ENCODE measurements around the gene MAP3K7.

The MAP3K7 gene

GRCh38 chr6:90604546-90604945, 17.7 kb upstream of the MAP3K7 start:
- Histone ChIP-seq H3K27me3 (ENCODE audit: control insufficient read depth, insufficient read depth, low read length, poor library complexity, severe bottlenecking) (peaks cover under 1% of the 10 kb centered on the region), H3K36me3 (ENCODE audit: control insufficient read depth, insufficient read depth, low read length) (no peaks in the 10 kb centered on the region), H3K9me3 (ENCODE audit: control insufficient read depth, low read length) (no peaks in the 10 kb centered on the region), H3K4me1 (ENCODE audit: control insufficient read depth, insufficient read depth, low read length) (peaks cover 5% of the 10 kb centered on the region), H3K4me3 (ENCODE audit: insufficient read depth, low read depth, low read length) (no peak overlapping the region), H3K27ac (ENCODE audit: insufficient read depth, low read depth, low read length, poor library complexity, severe bottlenecking) (no peak overlapping the region)
- WGBS, 2 experiments, result 89 to 92% methylated on average over 1 of the region's 1 CpG

- Histone ChIP-seq H3K36me3 (ENCODE audit: control insufficient read depth, insufficient read depth, low read length) (no peaks in the 10 kb centered on the region), H3K4me1 (ENCODE audit: control insufficient read depth, insufficient read depth, low read length) (peaks cover 3% of the 10 kb centered on the region), H3K4me3 (ENCODE audit: insufficient read depth, low read depth, low read length) (no peak overlapping the region), H3K27ac (ENCODE audit: insufficient read depth, low read depth, low read length, poor library complexity, severe bottlenecking) (no peak overlapping the region), H3K27me3 (ENCODE audit: control insufficient read depth, insufficient read depth, low read length, poor library complexity, severe bottlenecking) (no peaks in the 10 kb centered on the region), H3K9me3 (ENCODE audit: control insufficient read depth, low read length) (no peaks in the 10 kb centered on the region)
- WGBS, 2 experiments, result 88% methylated on average over 3 to 4 of the region's 4 CpGs
These were observed 12.3 kb upstream of the MAP3K7 start for GRCh38 chr6:90599151-90599550.

- Histone ChIP-seq H3K4me3 (ENCODE audit: insufficient read depth, low read depth, low read length) (no peak overlapping the region), H3K27me3 (ENCODE audit: control insufficient read depth, insufficient read depth, low read length, poor library complexity, severe bottlenecking) (peaks cover 5% of the 10 kb centered on the region), H3K9me3 (ENCODE audit: control insufficient read depth, low read length) (no peaks in the 10 kb centered on the region), H3K4me1 (ENCODE audit: control insufficient read depth, insufficient read depth, low read length) (peaks cover 3% of the 10 kb centered on the region), H3K36me3 (ENCODE audit: control insufficient read depth, insufficient read depth, low read length) (no peaks in the 10 kb centered on the region), H3K27ac (ENCODE audit: insufficient read depth, low read depth, low read length, poor library complexity, severe bottlenecking) (no peak overlapping the region)
- WGBS, 2 experiments, result 90 to 93% methylated on average over 2 to 3 of the region's 4 CpGs
These were observed 11.5 kb upstream of the MAP3K7 start for GRCh38 chr6:90598192-90598951.

- Histone ChIP-seq H3K4me1 (ENCODE audit: control insufficient read depth, insufficient read depth, low read length) (peaks cover 3% of the 10 kb centered on the region), H3K27me3 (ENCODE audit: control insufficient read depth, insufficient read depth, low read length, poor library complexity, severe bottlenecking) (peaks cover 11% of the 10 kb centered on the region), H3K4me3 (ENCODE audit: insufficient read depth, low read depth, low read length) (no peak overlapping the region), H3K9me3 (ENCODE audit: control insufficient read depth, low read length) (no peaks in the 10 kb centered on the region), H3K36me3 (ENCODE audit: control insufficient read depth, insufficient read depth, low read length) (no peaks in the 10 kb centered on the region), H3K27ac (ENCODE audit: insufficient read depth, low read depth, low read length, poor library complexity, severe bottlenecking) (no peak overlapping the region)
- 76 to 80% methylated on average over 2 to 5 of the region's 5 CpGs for WGBS, 2 experiments
These were observed 10.2 kb upstream of the MAP3K7 start for GRCh38 chr6:90596967-90597539.

GRCh38 chr6:90595854-90596253, 9.0 kb upstream of the MAP3K7 start:
- Histone ChIP-seq H3K27me3 (ENCODE audit: control insufficient read depth, insufficient read depth, low read length, poor library complexity, severe bottlenecking) (peaks cover 16% of the 10 kb centered on the region), H3K9me3 (ENCODE audit: control insufficient read depth, low read length) (no peaks in the 10 kb centered on the region), H3K4me3 (ENCODE audit: insufficient read depth, low read depth, low read length) (no peak overlapping the region), H3K27ac (ENCODE audit: insufficient read depth, low read depth, low read length, poor library complexity, severe bottlenecking) (no peak overlapping the region), H3K36me3 (ENCODE audit: control insufficient read depth, insufficient read depth, low read length) (no peaks in the 10 kb centered on the region), H3K4me1 (ENCODE audit: control insufficient read depth, insufficient read depth, low read length) (peaks cover 3% of the 10 kb centered on the region)
- 78 to 80% methylated on average over 3 of the region's 3 CpGs for WGBS, 2 experiments

- Histone ChIP-seq H3K27me3 (ENCODE audit: control insufficient read depth, insufficient read depth, low read length, poor library complexity, severe bottlenecking) (peaks cover 18% of the 10 kb centered on the region), H3K4me3 (ENCODE audit: insufficient read depth, low read depth, low read length) (peak overlapping the region; percentile 99), H3K36me3 (ENCODE audit: control insufficient read depth, insufficient read depth, low read length) (no peaks in the 10 kb centered on the region), H3K27ac (ENCODE audit: insufficient read depth, low read depth, low read length, poor library complexity, severe bottlenecking) (peak overlapping the region; percentile 96), H3K9me3 (ENCODE audit: control insufficient read depth, low read length) (no peaks in the 10 kb centered on the region), H3K4me1 (ENCODE audit: control insufficient read depth, insufficient read depth, low read length) (no peaks in the 10 kb centered on the region)
- WGBS, 2 experiments, result 0 to 1% methylated on average over 18 of the region's 18 CpGs
These were observed 381 bp downstream of the MAP3K7 start for GRCh38 chr6:90586546-90586835.

GRCh38 chr6:90584636-90585255, 2.1 kb downstream of the MAP3K7 start:
- Histone ChIP-seq H3K9me3 (ENCODE audit: control insufficient read depth, low read length) (no peaks in the 10 kb centered on the region), H3K4me1 (ENCODE audit: control insufficient read depth, insufficient read depth, low read length) (no peaks in the 10 kb centered on the region), H3K27me3 (ENCODE audit: control insufficient read depth, insufficient read depth, low read length, poor library complexity, severe bottlenecking) (peaks cover 17% of the 10 kb centered on the region), H3K36me3 (ENCODE audit: control insufficient read depth, insufficient read depth, low read length) (no peaks in the 10 kb centered on the region), H3K27ac (ENCODE audit: insufficient read depth, low read depth, low read length, poor library complexity, severe bottlenecking) (no peak overlapping the region), H3K4me3 (ENCODE audit: insufficient read depth, low read depth, low read length) (no peak overlapping the region)
- WGBS, 2 experiments, result 92 to 97% methylated on average over 2 of the region's 2 CpGs

GRCh38 chr6:90583836-90584481, 2.9 kb downstream of the MAP3K7 start:
- H3K4me1 ChIP-seq (ENCODE audit: control insufficient read depth, insufficient read depth, low read length), result no peaks in the 10 kb centered on the region
- no peaks in the 10 kb centered on the region for H3K9me3 ChIP-seq (ENCODE audit: control insufficient read depth, low read length)
- peaks cover 12% of the 10 kb centered on the region for H3K27me3 ChIP-seq (ENCODE audit: control insufficient read depth, insufficient read depth, low read length, poor library complexity, severe bottlenecking)
- no peak overlapping the region for H3K27ac ChIP-seq (ENCODE audit: insufficient read depth, low read depth, low read length, poor library complexity, severe bottlenecking)
- no peaks in the 10 kb centered on the region for H3K36me3 ChIP-seq (ENCODE audit: control insufficient read depth, insufficient read depth, low read length)
- no peak overlapping the region for H3K4me3 ChIP-seq (ENCODE audit: insufficient read depth, low read depth, low read length)

GRCh38 chr6:90583179-90583835, 3.6 kb downstream of the MAP3K7 start:
- H3K4me3 ChIP-seq (ENCODE audit: insufficient read depth, low read depth, low read length), result no peak overlapping the region
- WGBS, 2 experiments, result 93 to 94% methylated on average over 2 of the region's 2 CpGs
- no peaks in the 10 kb centered on the region for H3K9me3 ChIP-seq (ENCODE audit: control insufficient read depth, low read length)
- no peak overlapping the region for H3K27ac ChIP-seq (ENCODE audit: insufficient read depth, low read depth, low read length, poor library complexity, severe bottlenecking)
- peaks cover 6% of the 10 kb centered on the region for H3K27me3 ChIP-seq (ENCODE audit: control insufficient read depth, insufficient read depth, low read length, poor library complexity, severe bottlenecking)
- no peaks in the 10 kb centered on the region for H3K36me3 ChIP-seq (ENCODE audit: control insufficient read depth, insufficient read depth, low read length)
- no peaks in the 10 kb centered on the region for H3K4me1 ChIP-seq (ENCODE audit: control insufficient read depth, insufficient read depth, low read length)

- H3K4me3 ChIP-seq (ENCODE audit: insufficient read depth, low read depth, low read length), result no peak overlapping the region
- no peaks in the 10 kb centered on the region for H3K9me3 ChIP-seq (ENCODE audit: control insufficient read depth, low read length)
- H3K4me1 ChIP-seq (ENCODE audit: control insufficient read depth, insufficient read depth, low read length), result no peaks in the 10 kb centered on the region
- H3K27me3 ChIP-seq (ENCODE audit: control insufficient read depth, insufficient read depth, low read length, poor library complexity, severe bottlenecking), result no peaks in the 10 kb centered on the region
- H3K27ac ChIP-seq (ENCODE audit: insufficient read depth, low read depth, low read length, poor library complexity, severe bottlenecking), result no peak overlapping the region
- no peaks in the 10 kb centered on the region for H3K36me3 ChIP-seq (ENCODE audit: control insufficient read depth, insufficient read depth, low read length)
- WGBS, 2 experiments, result 92% methylated on average over 1 of the region's 1 CpG; no CpG with 5 or more reads in 1 of the 2 experiments
These were observed 5.7 kb downstream of the MAP3K7 start for GRCh38 chr6:90581146-90581545.

Data from ectodermal cell (in vitro differentiated cells).